ENCODE measurements around the gene PAOX. TPM values are rescaled to one million over a fixed set of nuclear protein-coding genes. Genes with fewer than 3 reads are reported as not detected.
"Not testable (repeated sequence)": the region's sequence is repeated elsewhere in the genome, so short reads cannot be mapped to it uniquely, and the experiment has no call there.

Gene PAOX
- total and polyA plus RNA-seq, 2 of the 4 experiments (the other 2 are of a cell fraction), result 3.8 to 4.5 TPM

DNA sequence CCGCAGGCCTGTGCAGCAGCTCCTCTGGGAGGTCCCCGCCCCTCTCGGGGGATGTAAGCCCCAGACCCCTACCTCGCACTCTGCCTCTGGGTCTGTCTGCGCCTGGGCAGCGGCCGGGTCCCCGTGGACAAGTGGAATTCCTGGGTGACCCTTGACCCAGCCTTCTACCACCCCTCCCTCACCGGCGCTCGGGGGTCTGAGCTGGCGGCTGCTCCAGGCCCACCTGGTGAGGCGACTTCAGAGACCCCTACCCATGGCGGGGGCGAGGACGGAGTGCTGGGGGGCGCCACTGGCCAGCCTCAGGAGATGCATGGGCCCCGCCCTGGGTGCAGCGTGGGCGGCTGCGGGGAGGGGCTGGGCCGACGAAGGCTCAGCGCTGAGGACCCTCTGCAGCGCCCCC, 53.7 kb downstream of the PAOX start:
- H3K23ac ChIP-seq (ENCODE audit: low read depth, low read length); H4K8ac ChIP-seq (ENCODE audit: low read depth in 2 of 2, low read length in 2 of 2); CTCF ChIA-PET; H3K79me1 ChIP-seq (ENCODE audit: low read depth in 1 of 2, low read length in 2 of 2); H3K4me1 ChIP-seq (ENCODE audit: control insufficient read depth, insufficient read depth, low read length); dilution Hi-C loops (cut with HindIII; ENCODE audit: low sequenced_read_pairs, unreplicated experiment); H2BK20ac ChIP-seq (ENCODE audit: low read depth, low read length); H2AK5ac ChIP-seq (ENCODE audit: low read depth, low read length); DNase-seq; H2BK5ac ChIP-seq (ENCODE audit: low read depth, low read length, poor library complexity, severe bottlenecking); H2AK9ac ChIP-seq (replicated peaks; ENCODE audit: low read depth, low read length, poor library complexity); H3K27me3 ChIP-seq (ENCODE audit: control insufficient read depth, insufficient read depth, low read length); H2AFZ ChIP-seq (replicated peaks; ENCODE audit: low read length, poor library complexity); H4K20me1 ChIP-seq (ENCODE audit: insufficient read depth, low read length); BruUV-seq (replicated peaks); H3K27ac ChIP-seq (ENCODE audit: insufficient read depth, low read length); H3K4me3 ChIP-seq (ENCODE audit: insufficient read depth, low read depth, low read length); H4K5ac ChIP-seq (ENCODE audit: low read depth, low read length); H3K36me3 ChIP-seq (ENCODE audit: control insufficient read depth, insufficient read depth, low read length); H3K9ac ChIP-seq (ENCODE audit: low read depth, low read length); intact Hi-C loops (cut with micrococcal nuclease); H3K4me2 ChIP-seq (ENCODE audit: low read depth, low read length); POLR2A ChIA-PET (ENCODE audit: unreplicated experiment); ATAC-seq (ENCODE audit: low read depth); H3K9me3 ChIP-seq (ENCODE audit: control insufficient read depth, insufficient read depth, low read length); H3K14ac ChIP-seq (replicated peaks; ENCODE audit: low read depth, low read length); in situ Hi-C loops (cut with MboI; ENCODE audit: low sequenced_read_pairs); H3K18ac ChIP-seq (ENCODE audit: low read depth, low read length); H3K4ac ChIP-seq (ENCODE audit: low read depth, low read length); H2BK15ac ChIP-seq (ENCODE audit: low read depth, low read length); H3K56ac ChIP-seq (ENCODE audit: extremely low read depth, insufficient read depth, low read length); H3K9me1 ChIP-seq (ENCODE audit: insufficient read depth, low read length); H4K91ac ChIP-seq (ENCODE audit: insufficient read depth, low read depth, low read length); H2BK120ac ChIP-seq (ENCODE audit: low read depth, low read length): not testable (repeated sequence)
- WGBS, 2 experiments (ENCODE audit: extremely low coverage in 2 of 2, insufficient read length in 1 of 2), result no CpG with 5 or more reads among the region's 25 CpGs
